Measurements from ENCODE around the gene SS18L1. TPM values are rescaled to one million over a fixed set of nuclear protein-coding genes. Genes with fewer than 3 reads are reported as not detected.

The SS18L1 gene
- polyA plus RNA-seq, 1 of the 3 experiments (the other 2 are of a cell fraction), result 10.7 TPM

GRCh38 chr20:62162765-62163484 lies 19.4 kb downstream of the SS18L1 start:
- no peak overlapping the region for H3K9ac ChIP-seq
- H3F3A ChIP-seq (replicated peaks; ENCODE audit: insufficient read depth), result no peaks in the 10 kb centered on the region
- H3K27me3 ChIP-seq (ENCODE audit: insufficient read depth), result no peaks in the 10 kb centered on the region
- H3K27ac ChIP-seq (ENCODE audit: low read depth in 2 of 2, low read length in 1 of 2), result no peak overlapping the region
- WGBS (ENCODE audit: low lambda C conversion rate), result 97% methylated on average over 22 of the region's 38 CpGs
- H3K79me2 ChIP-seq (ENCODE audit: insufficient read depth), result peaks cover 16% of the 10 kb centered on the region; the same call in 1 of the 2 replicates
- H3K4me2 ChIP-seq, result no peak overlapping the region
- no peaks in the 10 kb centered on the region for H3K9me3 ChIP-seq
- POLR2A ChIA-PET, result no interaction called here
- no peak for DNase-seq
- H4K20me1 ChIP-seq (ENCODE audit: insufficient read depth), result peaks cover 10% of the 10 kb centered on the region
- TF ChIP-seq, protein P1, sequence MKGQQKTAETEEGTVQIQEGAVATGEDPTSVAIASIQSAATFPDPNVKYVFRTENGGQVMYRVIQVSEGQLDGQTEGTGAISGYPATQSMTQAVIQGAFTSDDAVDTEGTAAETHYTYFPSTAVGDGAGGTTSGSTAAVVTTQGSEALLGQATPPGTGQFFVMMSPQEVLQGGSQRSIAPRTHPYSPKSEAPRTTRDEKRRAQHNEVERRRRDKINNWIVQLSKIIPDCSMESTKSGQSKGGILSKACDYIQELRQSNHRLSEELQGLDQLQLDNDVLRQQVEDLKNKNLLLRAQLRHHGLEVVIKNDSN (IDR thresholded peaks at IDR 0.05; ENCODE audit: borderline replicate concordance, low read depth), result no peak
- TF ChIP-seq, protein P2, sequence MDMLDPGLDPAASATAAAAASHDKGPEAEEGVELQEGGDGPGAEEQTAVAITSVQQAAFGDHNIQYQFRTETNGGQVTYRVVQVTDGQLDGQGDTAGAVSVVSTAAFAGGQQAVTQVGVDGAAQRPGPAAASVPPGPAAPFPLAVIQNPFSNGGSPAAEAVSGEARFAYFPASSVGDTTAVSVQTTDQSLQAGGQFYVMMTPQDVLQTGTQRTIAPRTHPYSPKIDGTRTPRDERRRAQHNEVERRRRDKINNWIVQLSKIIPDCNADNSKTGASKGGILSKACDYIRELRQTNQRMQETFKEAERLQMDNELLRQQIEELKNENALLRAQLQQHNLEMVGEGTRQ (IDR thresholded peaks at IDR 0.05; ENCODE audit: borderline replicate concordance, low read depth, low read length), result no peak
- TF ChIP-seq CTCF (IDR thresholded peaks at IDR 0.05) (no peak), RAD21 (IDR thresholded peaks at IDR 0.05; ENCODE audit: low read length) (no peak), GABPA (IDR thresholded peaks at IDR 0.05; ENCODE audit: low read depth) (no peak), CHD2 (IDR thresholded peaks at IDR 0.05; ENCODE audit: low read length, partially characterized antibody) (no peak), TCF12 (IDR thresholded peaks at IDR 0.05) (no peak), EZH2phosphoT487 (IDR thresholded peaks at IDR 0.05; ENCODE audit: borderline replicate concordance, low read depth) (no peak), SIN3A (IDR thresholded peaks at IDR 0.05; ENCODE audit: borderline replicate concordance, low read depth, low read length) (no peak), NFIC (IDR thresholded peaks at IDR 0.05; ENCODE audit: borderline replicate concordance) (no peak), SMC3 (IDR thresholded peaks at IDR 0.05; ENCODE audit: low read depth, low read length) (no peak), NRF1 (IDR thresholded peaks at IDR 0.05; ENCODE audit: low read depth, low read length) (no peak), EP300 (IDR thresholded peaks at IDR 0.05; ENCODE audit: borderline replicate concordance in 1 of 2, low read depth in 1 of 2, low read length in 1 of 2) (no peak), TAF1 (IDR thresholded peaks at IDR 0.05; ENCODE audit: borderline replicate concordance, low read depth, low read length) (no peak), TEAD4 (IDR thresholded peaks at IDR 0.05; ENCODE audit: borderline replicate concordance, insufficient read depth) (no peak), RCOR1 (IDR thresholded peaks at IDR 0.05; ENCODE audit: low read length) (no peak)
- TF ChIP-seq, protein P3, sequence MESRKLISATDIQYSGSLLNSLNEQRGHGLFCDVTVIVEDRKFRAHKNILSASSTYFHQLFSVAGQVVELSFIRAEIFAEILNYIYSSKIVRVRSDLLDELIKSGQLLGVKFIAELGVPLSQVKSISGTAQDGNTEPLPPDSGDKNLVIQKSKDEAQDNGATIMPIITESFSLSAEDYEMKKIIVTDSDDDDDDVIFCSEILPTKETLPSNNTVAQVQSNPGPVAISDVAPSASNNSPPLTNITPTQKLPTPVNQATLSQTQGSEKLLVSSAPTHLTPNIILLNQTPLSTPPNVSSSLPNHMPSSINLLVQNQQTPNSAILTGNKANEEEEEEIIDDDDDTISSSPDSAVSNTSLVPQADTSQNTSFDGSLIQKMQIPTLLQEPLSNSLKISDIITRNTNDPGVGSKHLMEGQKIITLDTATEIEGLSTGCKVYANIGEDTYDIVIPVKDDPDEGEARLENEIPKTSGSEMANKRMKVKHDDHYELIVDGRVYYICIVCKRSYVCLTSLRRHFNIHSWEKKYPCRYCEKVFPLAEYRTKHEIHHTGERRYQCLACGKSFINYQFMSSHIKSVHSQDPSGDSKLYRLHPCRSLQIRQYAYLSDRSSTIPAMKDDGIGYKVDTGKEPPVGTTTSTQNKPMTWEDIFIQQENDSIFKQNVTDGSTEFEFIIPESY (IDR thresholded peaks at IDR 0.05; ENCODE audit: borderline replicate concordance, low read depth), result no peak
- TF ChIP-seq, protein P4, sequence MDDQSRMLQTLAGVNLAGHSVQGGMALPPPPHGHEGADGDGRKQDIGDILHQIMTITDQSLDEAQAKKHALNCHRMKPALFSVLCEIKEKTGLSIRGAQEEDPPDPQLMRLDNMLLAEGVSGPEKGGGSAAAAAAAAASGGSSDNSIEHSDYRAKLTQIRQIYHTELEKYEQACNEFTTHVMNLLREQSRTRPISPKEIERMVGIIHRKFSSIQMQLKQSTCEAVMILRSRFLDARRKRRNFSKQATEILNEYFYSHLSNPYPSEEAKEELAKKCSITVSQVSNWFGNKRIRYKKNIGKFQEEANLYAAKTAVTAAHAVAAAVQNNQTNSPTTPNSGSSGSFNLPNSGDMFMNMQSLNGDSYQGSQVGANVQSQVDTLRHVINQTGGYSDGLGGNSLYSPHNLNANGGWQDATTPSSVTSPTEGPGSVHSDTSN (IDR thresholded peaks at IDR 0.05), result no peak
- TF ChIP-seq, protein P5, sequence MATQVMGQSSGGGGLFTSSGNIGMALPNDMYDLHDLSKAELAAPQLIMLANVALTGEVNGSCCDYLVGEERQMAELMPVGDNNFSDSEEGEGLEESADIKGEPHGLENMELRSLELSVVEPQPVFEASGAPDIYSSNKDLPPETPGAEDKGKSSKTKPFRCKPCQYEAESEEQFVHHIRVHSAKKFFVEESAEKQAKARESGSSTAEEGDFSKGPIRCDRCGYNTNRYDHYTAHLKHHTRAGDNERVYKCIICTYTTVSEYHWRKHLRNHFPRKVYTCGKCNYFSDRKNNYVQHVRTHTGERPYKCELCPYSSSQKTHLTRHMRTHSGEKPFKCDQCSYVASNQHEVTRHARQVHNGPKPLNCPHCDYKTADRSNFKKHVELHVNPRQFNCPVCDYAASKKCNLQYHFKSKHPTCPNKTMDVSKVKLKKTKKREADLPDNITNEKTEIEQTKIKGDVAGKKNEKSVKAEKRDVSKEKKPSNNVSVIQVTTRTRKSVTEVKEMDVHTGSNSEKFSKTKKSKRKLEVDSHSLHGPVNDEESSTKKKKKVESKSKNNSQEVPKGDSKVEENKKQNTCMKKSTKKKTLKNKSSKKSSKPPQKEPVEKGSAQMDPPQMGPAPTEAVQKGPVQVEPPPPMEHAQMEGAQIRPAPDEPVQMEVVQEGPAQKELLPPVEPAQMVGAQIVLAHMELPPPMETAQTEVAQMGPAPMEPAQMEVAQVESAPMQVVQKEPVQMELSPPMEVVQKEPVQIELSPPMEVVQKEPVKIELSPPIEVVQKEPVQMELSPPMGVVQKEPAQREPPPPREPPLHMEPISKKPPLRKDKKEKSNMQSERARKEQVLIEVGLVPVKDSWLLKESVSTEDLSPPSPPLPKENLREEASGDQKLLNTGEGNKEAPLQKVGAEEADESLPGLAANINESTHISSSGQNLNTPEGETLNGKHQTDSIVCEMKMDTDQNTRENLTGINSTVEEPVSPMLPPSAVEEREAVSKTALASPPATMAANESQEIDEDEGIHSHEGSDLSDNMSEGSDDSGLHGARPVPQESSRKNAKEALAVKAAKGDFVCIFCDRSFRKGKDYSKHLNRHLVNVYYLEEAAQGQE (IDR thresholded peaks at IDR 0.05; ENCODE audit: low read depth, low read length), result no peak
- no peak overlapping the region for H3K4me3 ChIP-seq (ENCODE audit: low read depth in 2 of 2, low read length in 1 of 2)
- peaks cover 0 to 42% of the 10 kb centered on the region in 2 experiments for H3K36me3 ChIP-seq (replicated peaks in 1 of 2; ENCODE audit: control insufficient read depth in 1 of 2, insufficient read depth in 2 of 2, low read length in 1 of 2)
- H3K4me1 ChIP-seq (ENCODE audit: control insufficient read depth in 1 of 2, insufficient read depth in 2 of 2, low read depth in 1 of 2, low read length in 1 of 2), result no peaks in the 10 kb centered on the region
- H3K9me2 ChIP-seq, result no peaks in the 10 kb centered on the region
- CTCF ChIA-PET, result no interaction called here
- no peak overlapping the region for H2AFZ ChIP-seq (ENCODE audit: low read depth)

All from SK-N-SH (cell line).